CD4-positive, alpha-beta T cell (primary cell): Measurements from ENCODE around the gene B4GALT4. TPM values are rescaled to one million over a fixed set of nuclear protein-coding genes. Genes with fewer than 3 reads are reported as not detected.
A peak's percentile ranks its signal among the peaks of the same experiment; 100 is the strongest.

Experiments
- ATAC-seq: fragments of 200-7000 bp; cut with Tn5 transposase; one replicate; pipeline ENCODE4 v1.10.0; 2022; ENCODE audit warnings: mild to moderate bottlenecking; ENCODE audit not compliant: poor library complexity
- CTCF ChIA-PET: fragments of 350-600 bp; sonication (Branson Sonifier 250); formaldehyde crosslinking; loops from one replicate; lab custom pipeline; 2021; ENCODE audit warnings: antibody characterized with exemption, inconsistent platforms; lab: Charles Lee
- POLR2A ChIA-PET: fragments of 350-600 bp; sonication (Branson Sonifier 250); formaldehyde crosslinking; loops from one replicate; lab custom pipeline; 2021; ENCODE audit warnings: antibody characterized with exemption, inconsistent platforms; lab: Charles Lee
- DNase-seq, 14 experiments: peaks; one replicate each; pipeline ENCODE4 v3.0.0-alpha.2; 2013 to 2020; ENCODE audit warnings: mixed read lengths in 2 of 14
- H3K27ac ChIP-seq, 2 donors: one replicate each; pipeline versions ENCODE4 v1.5.1 to v1.7.0; 2013; ENCODE audit warnings: low read length in 2 of 2, low read depth in 1 of 2, mild to moderate bottlenecking in 1 of 2
- H3K27me3 ChIP-seq, 2 experiments: 1 replicate in 1 of 2; 2 replicates in 1 of 2; pipeline versions ENCODE4 v1.6.1 to v1.7.0; 2013; ENCODE audit warnings: low read length in 2 of 2, control low read depth in 1 of 2, mild to moderate bottlenecking in 1 of 2, moderate library complexity in 1 of 2; ENCODE audit not compliant: insufficient read depth in 2 of 2, control insufficient read depth in 1 of 2
- H3K36me3 ChIP-seq: one replicate; pipeline ENCODE4 v1.6.1; 2013; ENCODE audit warnings: low read length, control low read depth; ENCODE audit not compliant: insufficient read depth
- H3K4me1 ChIP-seq: one replicate; pipeline ENCODE4 v1.6.1; 2013; ENCODE audit warnings: low read length, control low read depth; ENCODE audit not compliant: insufficient read depth
- H3K4me3 ChIP-seq: one replicate; pipeline ENCODE4 v1.5.1; 2013; ENCODE audit warnings: mild to moderate bottlenecking, low read length, moderate library complexity
- H3K9me3 ChIP-seq, 2 experiments: 1 replicate in 1 of 2; 2 replicates in 1 of 2; pipeline versions ENCODE4 v1.6.1 to v1.7.0; 2013; ENCODE audit warnings: low read length in 2 of 2, mild to moderate bottlenecking in 2 of 2, control low read depth in 1 of 2, moderate library complexity in 1 of 2; ENCODE audit not compliant: control insufficient read depth in 1 of 2, insufficient read depth in 1 of 2
- H3K27ac Mint-ChIP-seq: one replicate; pipeline ENCODE4 v1.8.0; 2020; ENCODE audit warnings: mixed read lengths
- H3K27me3 Mint-ChIP-seq: one replicate; pipeline ENCODE4 v1.8.0; 2021; ENCODE audit warnings: mixed read lengths
- H3K36me3 Mint-ChIP-seq: one replicate; pipeline ENCODE4 v1.8.0; 2021; ENCODE audit warnings: low read depth, mixed read lengths
- H3K4me1 Mint-ChIP-seq: one replicate; pipeline ENCODE4 v1.8.0; 2021; ENCODE audit warnings: low read depth, mixed read lengths
- H3K4me3 Mint-ChIP-seq: one replicate; pipeline ENCODE4 v1.8.0; 2020; ENCODE audit warnings: mild to moderate bottlenecking, mixed read lengths
- H3K9me3 Mint-ChIP-seq: one replicate; pipeline ENCODE4 v1.8.0; 2020; ENCODE audit warnings: mixed read lengths
- CTCF ChIP-seq: fragments of 200-600 bp; IDR thresholded peaks from one replicate; pipeline ENCODE4 v1.8.0; 2022; ENCODE audit warnings: antibody characterized with exemption, mild to moderate bottlenecking
- intact Hi-C, 2 experiments: fragments of 100-400 bp; cut with DNase I in 1 of 2; cut with micrococcal nuclease in 1 of 2; formaldehyde crosslinking; loops; one replicate each; pipeline versions ENCODE4 v1.15.1 to v1.9.0; 2023 to 2025; cut with DNase I, micrococcal nuclease
- total RNA-seq, 174 experiments: library from RNA in 2 of 174; stranded (reverse) in 2 of 174; gene quantifications; one replicate each; pipeline ENCODE4 v1.2.3 and lab custom pipeline; 2021 to 2026

B4GALT4 gene
- total RNA-seq, 2 experiments from 2014 or later, result 26.2 to 29.5 TPM

GRCh38 chr3:119205209-119205608 is 35.5 kb downstream of the B4GALT4 start:
- ChIA-PET CTCF (interaction anchor here (1.0 kb wide), 1 partner anchor 17 kb away, joined by 3 read pairs; no protein-coding TSS in a partner anchor), POLR2A (interaction anchor here (4.2 to 4.4 kb wide), 2 partner anchors 14 to 36 kb away, joined by 21 to 27 read pairs; partner anchors contain the start of gene B4GALT4)
- peak in 1 of 14 experiments; percentile 15 for DNase-seq
- Histone ChIP-seq H3K9me3 (no peaks in the 10 kb centered on the region), H3K27ac (peak overlapping the region in 1 of 2 donors; percentile 26), H3K27me3 (no peaks in the 10 kb centered on the region), H3K4me3 (no peak overlapping the region), H3K36me3 (peaks cover 13% of the 10 kb centered on the region), H3K4me1 (peaks cover 37% of the 10 kb centered on the region)
- H3K4me1 Mint-ChIP-seq, result peaks cover 76% of the 10 kb centered on the region
- H3K36me3 Mint-ChIP-seq, result peaks cover 27% of the 10 kb centered on the region
- peak; percentile 30 for ATAC-seq
- no peaks in the 10 kb centered on the region for H3K27me3 Mint-ChIP-seq
- peak overlapping the region; percentile 80 for H3K27ac Mint-ChIP-seq
- TF ChIP-seq CTCF, result no peak
- intact Hi-C loops, result no loop called here
- H3K9me3 Mint-ChIP-seq, result peaks cover 2% of the 10 kb centered on the region
- H3K4me3 Mint-ChIP-seq, result peak overlapping the region; percentile 45

- intact Hi-C loops, result no loop called here
- Mint-ChIP-seq H3K9me3 (no peaks in the 10 kb centered on the region), H3K4me3 (no peak overlapping the region), H3K27ac (no peak overlapping the region), H3K36me3 (no peaks in the 10 kb centered on the region), H3K4me1 (no peaks in the 10 kb centered on the region), H3K27me3 (peaks cover 5% of the 10 kb centered on the region)
- no peak for TF ChIP-seq CTCF
- no peaks in the 10 kb centered on the region for H3K27me3 ChIP-seq
- ChIA-PET POLR2A (interaction anchor here (0.8 kb wide), 1 partner anchor 44 kb away, joined by 3 read pairs; the partner anchor contains the start of gene B4GALT4), CTCF (no interaction called here)
- H3K27ac ChIP-seq, result no peak overlapping the region
- no peak overlapping the region for H3K4me3 ChIP-seq
- H3K9me3 ChIP-seq, result no peaks in the 10 kb centered on the region
- ATAC-seq, result no peak
- no peaks in the 10 kb centered on the region for H3K36me3 ChIP-seq
- H3K4me1 ChIP-seq, result no peaks in the 10 kb centered on the region
- no peak for DNase-seq
Measured at GRCh38 chr3:119195911-119196310, 44.8 kb downstream of the B4GALT4 start.

GRCh38 chr3:119195151-119195476 is 45.6 kb downstream of the B4GALT4 start:
- Histone ChIP-seq H3K4me3 (no peak overlapping the region), H3K9me3 (no peaks in the 10 kb centered on the region), H3K4me1 (no peaks in the 10 kb centered on the region), H3K27ac (no peak overlapping the region), H3K27me3 (no peaks in the 10 kb centered on the region), H3K36me3 (no peaks in the 10 kb centered on the region)
- ATAC-seq, result no peak
- Mint-ChIP-seq H3K36me3 (no peaks in the 10 kb centered on the region), H3K4me1 (no peaks in the 10 kb centered on the region), H3K9me3 (no peaks in the 10 kb centered on the region), H3K27me3 (peaks cover 5% of the 10 kb centered on the region), H3K27ac (no peak overlapping the region), H3K4me3 (no peak overlapping the region)
- CTCF ChIA-PET, result no interaction called here
- POLR2A ChIA-PET, result no interaction called here
- DNase-seq, result no peak
- no peak for TF ChIP-seq CTCF
- intact Hi-C loops, result no loop called here
